Subcutaneous adipose tissue (tissue), 4 donors: ENCODE results near the gene AK5. TPM values are rescaled to one million over a fixed set of nuclear protein-coding genes. Genes with fewer than 3 reads are reported as not detected.

Source experiments
- total RNA-seq, 4 donors: library from RNA; depleted of rRNA; stranded (reverse); fragments of >200 nt; gene quantifications; one replicate each; pipeline ENCODE4 v1.1.0, GENCODE V29; 2016
- TF ChIP-seq, protein P1 (sequence below): fragments of 450-650 bp; IDR thresholded peaks from one replicate; pipeline ENCODE4 v1.5.1; 2016; ENCODE audit warnings: low read depth, mild to moderate bottlenecking, control low read depth, antibody characterized with exemption, moderate library complexity

AK5 gene
- total RNA-seq, 4 donors from 2014 or later, result 0.34 to 0.38 TPM; not detected in 2

GRCh38 chr1:77421504-77422233, 139.8 kb downstream of the AK5 start:
- TF ChIP-seq, protein P1, sequence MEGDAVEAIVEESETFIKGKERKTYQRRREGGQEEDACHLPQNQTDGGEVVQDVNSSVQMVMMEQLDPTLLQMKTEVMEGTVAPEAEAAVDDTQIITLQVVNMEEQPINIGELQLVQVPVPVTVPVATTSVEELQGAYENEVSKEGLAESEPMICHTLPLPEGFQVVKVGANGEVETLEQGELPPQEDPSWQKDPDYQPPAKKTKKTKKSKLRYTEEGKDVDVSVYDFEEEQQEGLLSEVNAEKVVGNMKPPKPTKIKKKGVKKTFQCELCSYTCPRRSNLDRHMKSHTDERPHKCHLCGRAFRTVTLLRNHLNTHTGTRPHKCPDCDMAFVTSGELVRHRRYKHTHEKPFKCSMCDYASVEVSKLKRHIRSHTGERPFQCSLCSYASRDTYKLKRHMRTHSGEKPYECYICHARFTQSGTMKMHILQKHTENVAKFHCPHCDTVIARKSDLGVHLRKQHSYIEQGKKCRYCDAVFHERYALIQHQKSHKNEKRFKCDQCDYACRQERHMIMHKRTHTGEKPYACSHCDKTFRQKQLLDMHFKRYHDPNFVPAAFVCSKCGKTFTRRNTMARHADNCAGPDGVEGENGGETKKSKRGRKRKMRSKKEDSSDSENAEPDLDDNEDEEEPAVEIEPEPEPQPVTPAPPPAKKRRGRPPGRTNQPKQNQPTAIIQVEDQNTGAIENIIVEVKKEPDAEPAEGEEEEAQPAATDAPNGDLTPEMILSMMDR, result no peak

DNA sequence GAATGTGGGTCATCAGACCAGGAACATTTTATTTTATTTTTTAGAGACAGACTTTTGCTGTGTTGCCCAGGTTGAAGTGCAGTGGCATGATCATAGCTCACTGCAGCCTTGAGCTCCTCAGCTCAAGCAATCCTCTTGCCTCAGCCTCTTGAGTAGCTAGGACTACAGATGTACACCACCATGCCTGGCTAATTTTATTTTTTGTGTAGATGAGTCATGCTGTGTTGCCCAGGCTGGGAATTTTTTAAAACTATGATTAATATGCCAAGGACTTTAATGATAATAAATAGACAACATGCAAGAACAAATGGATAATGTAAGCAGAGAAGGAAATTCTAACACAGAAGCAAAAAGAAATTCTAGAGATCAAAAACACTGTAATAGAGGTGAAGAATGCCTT, 142.4 kb downstream of the AK5 start:
- TF ChIP-seq, protein P1, result no peak

DNA sequence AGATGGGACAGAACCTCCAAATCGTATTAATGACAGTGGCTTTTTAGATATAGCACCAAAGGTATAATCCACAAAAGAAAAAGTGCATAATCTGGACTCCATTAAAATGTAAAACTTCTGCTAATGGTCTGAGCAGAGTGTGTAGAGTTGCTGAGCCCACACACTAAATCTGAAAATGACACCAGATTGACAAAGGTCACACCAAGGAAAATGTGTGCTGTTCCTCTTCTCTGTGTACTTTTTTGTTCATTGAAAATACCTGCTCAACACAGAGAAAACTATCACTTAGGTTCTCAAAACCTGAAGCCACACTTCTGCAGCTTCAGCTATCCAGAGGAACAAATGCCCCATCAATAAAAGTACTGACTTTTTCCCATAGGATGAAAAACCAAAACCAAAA, 146.2 kb downstream of the AK5 start:
- TF ChIP-seq, protein P1, result no peak

DNA sequence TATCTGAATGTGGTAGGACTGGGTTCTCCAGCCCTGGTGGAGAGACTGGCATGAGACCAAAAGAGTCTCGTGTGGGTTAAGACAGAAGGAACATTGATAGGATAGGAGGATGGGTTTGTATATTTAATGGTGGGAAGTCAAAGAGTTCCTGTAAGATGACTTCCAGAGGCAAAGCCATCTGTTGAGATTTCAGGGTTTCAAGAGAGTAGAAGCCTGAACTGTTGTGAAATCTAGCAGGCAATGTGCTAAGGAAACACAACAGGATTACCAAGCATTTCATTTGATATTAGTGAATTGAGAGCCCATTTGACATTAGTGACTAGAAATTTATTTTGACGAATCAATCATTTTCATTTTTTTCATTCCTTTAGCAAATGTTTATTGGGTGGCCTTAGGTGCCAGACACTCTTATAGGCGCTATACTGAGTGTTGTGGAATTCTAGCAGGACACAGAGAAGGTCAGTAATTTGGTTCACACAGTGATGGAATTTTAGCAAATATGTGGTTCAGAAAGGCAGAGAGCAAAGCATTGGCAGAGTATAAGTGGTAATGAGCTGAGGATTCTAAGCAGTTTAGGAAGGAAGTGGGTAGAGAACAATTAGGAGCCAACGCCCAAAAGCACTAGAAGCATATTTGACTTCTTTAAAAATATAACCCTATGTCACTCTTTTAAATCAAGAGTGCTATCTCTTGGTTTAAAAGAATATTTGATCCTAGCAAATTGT, 149.3 kb downstream of the AK5 start:
- TF ChIP-seq, protein P1, result no peak

- TF ChIP-seq, protein P1, result no peak
Observed at GRCh38 chr1:77433934-77434333, 152.1 kb downstream of the AK5 start.

GRCh38 chr1:77434967-77435366, 153.1 kb downstream of the AK5 start:
- TF ChIP-seq, protein P1, result no peak

DNA sequence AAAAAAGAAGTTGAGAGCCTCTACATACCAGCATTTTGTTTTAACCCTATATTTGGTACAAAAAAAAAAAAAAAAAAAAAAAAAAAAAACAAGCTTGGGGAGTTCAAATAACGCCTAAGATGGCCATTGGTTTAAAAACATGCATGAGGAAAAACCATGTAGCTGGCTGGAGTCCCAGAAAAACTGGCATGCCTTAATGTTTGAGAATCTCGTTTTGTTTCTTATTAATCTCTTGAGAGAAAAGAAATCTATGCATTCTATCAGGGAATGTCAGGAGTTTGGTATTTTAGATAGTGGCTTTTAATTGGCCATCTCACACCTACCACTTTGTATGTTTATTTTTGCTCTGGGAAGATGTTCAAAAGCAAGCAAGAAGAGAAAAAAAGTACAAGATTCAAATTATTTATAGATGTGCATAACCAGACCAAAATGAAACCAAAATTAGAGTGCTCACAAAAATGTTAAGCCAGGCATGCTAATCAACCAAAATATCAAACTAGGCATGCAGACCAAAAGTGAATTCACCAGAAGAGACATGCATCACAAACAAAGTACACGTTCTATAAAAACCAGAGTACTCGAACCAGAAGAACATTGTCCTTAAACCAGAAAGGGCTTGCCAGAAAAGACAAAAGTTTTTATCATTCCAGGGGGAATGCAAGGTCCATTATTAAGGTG, 156.6 kb downstream of the AK5 start:
- TF ChIP-seq, protein P1, result no peak
